EL (cell line): ENCODE measurements around the gene RAB44.
A peak's percentile ranks its signal among the peaks of the same experiment; 100 is the strongest.
"Not testable (repeated sequence)": the region's sequence is repeated elsewhere in the genome, so short reads cannot be mapped to it uniquely, and the experiment has no call there.

Experiments
- DNase-seq: peaks from one replicate; pipeline ENCODE4 v3.0.0-alpha.2; 2016

Gene RAB44

GRCh38 chr6:36688739-36689075 lies 8.9 kb upstream of the RAB44 start:
- peak; percentile 33 for DNase-seq

- no peak for DNase-seq
These were observed 6.6 kb upstream of the RAB44 start for GRCh38 chr6:36691011-36691410.

- no peak for DNase-seq
These were observed 6.0 kb upstream of the RAB44 start for GRCh38 chr6:36691612-36692011.

GRCh38 chr6:36692220-36692619 lies 5.4 kb upstream of the RAB44 start:
- no peak for DNase-seq

DNA sequence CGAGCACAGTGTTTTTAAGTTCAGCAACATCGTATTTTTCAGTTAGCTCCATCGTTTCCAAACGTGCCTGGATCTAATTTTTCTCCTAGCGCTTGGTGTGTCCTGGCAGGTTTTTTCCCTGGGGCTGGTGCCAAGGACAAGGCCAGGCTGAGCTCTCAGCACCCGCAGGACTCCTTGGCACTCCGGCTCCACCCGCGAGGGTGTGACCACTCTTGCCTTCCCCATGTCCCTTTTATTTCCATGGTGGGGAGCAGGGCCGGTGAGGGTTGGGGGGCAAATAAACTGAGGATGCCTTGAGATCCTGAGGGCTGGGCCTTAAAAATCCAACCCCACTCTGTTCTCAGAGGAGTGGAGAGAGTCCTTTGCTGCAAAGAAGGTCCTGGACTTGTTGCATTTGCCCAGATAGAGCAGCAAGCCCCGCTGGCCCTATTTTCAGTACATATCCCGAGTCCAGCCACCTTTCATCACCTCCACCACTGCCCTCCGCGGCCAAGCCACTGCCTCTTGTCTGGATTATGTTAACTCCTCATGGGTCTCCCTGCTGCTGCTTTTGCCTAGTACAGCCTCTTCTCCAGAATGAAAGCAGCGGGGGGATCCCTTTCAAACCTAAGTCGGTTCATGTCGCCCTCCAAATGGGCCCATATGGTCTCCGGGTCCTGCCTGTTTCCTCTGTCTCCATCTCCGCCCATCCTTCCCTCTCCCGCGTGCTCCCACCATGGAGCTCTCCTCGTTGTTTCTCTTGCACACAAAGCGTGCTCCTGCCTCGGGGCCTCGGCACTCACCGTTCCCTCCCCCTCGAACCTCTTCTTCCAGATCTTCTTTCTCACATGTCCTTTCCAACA lies 4.5 kb upstream of the RAB44 start:
- no peak for DNase-seq

DNA sequence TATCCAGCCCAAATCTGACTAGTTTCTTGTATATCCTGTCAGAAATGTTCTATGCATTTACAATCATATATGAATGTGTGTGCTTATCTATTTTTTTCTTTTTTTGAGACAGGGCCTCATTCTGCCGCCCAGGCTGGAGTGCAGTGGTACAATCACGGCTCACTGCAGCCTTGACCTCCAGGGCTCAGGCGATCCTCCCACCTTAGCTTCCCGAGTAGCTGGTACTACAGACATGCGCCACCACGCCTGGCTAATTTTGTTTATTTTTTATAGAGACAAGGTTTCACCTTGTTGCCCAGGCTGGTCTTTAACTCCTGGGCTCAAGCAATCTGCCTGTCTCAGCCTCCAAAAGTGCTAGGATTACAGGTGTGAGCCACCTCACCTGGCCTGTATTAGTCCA lies 3.0 kb upstream of the RAB44 start:
- no peak for DNase-seq

GRCh38 chr6:36695414-36695813 lies 2.2 kb upstream of the RAB44 start:
- DNase-seq = no peak

DNA sequence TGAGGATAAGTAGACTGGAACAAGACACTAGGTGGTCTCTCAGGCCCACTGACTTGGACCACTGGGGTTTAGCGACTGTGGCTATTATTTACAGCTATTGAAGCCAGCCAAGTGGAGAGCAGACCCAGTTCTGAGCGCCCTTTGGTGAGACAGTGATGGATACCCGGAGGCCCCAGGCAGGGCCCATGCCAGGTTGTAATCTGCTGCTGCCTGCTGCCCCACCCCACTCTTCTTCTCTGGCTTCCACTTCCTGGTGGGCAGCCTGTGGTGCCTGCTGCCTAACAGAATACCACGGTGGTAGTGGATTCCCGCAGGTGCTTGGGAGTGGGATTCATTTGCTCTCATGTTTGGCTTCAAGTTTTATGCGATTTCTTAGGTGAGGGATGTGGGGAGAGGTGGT lies 570 bp downstream of the RAB44 start:
- DNase-seq = no peak

GRCh38 chr6:36698871-36699271 lies 1.2 kb downstream of the RAB44 start:
- no peak for DNase-seq

GRCh38 chr6:36699348-36699747 lies 1.7 kb downstream of the RAB44 start:
- no peak for DNase-seq

DNA sequence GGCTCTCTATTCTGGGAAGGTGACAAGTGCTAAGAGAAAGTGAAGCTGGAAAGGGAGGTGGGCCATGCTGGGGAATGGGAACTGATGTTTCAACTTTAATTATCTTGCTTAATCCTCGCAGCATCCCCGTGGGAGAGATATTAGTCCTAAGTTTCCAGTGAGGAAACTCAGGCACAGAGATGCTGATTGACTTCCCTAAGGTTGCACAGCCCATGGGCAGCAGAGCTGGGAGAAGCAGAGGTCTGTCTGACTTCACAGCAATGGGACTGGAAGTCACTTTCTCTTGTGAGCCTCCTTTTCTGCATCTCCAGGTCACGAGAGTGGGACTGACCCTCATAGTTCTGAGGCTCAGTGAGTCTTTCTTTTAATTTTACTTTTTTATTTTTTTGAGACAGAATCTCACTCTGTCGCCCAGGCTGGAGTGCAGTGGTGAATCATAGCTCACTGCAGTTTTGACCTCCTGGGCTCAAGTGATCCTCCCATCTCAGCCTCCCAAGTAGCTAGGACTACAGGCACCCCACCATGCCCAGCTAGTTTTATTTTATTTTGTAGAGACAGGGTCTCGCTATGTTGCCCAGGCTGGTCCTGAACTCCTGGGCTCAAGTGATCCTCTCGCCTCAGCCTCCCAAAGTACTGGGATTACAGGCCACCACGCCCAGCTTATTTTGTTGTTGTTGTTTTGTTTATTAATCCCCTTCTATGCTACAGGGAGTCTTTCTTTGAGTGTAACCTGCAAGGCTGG lies 2.6 kb downstream of the RAB44 start:
- no peak for DNase-seq

DNA sequence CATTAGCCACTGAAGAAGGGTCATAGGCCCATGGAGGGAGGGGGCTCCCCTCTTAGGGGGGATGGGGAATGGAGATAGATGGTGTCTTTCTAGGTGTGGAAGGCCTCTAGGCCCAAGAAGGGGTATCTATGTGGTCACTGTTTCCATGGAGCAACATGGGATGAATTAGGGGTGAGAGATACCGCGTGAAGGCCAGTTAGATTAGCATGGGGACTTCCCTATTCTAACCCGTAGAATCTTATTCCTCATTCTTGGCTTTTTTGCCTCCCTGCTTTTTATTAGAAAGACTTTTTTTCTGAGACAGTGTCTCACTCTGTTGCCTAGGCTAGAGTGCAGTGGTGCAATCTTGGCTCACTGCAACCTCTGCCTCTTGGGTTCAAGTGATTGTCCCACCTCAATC lies 3.2 kb downstream of the RAB44 start:
- DNase-seq = no peak

- DNase-seq = peak; percentile 50
These were observed 3.9 kb downstream of the RAB44 start for GRCh38 chr6:36701401-36701991.

DNA sequence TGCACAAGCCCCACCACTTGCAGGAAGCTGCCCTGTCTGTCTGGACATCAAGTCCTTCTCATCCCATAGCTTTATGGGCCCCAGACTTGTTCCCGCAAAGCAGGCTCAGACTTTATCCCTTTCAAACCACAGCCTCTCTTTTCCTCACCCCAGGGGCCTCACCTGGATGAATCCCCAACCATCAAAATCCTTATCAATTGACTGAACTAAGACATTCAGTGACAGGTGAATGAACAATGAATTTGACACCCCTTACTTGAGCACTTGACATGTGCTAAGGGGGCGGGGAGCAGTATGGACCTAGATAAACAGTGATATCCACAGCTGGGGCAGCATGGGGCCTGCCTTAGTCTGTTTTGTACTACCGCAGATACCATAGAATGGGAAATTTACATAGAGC lies 5.0 kb downstream of the RAB44 start:
- DNase-seq = no peak

GRCh38 chr6:36703081-36703606 lies 5.5 kb downstream of the RAB44 start:
- no peak for DNase-seq

- no peak for DNase-seq
These were observed 6.4 kb downstream of the RAB44 start for GRCh38 chr6:36703982-36704381.

GRCh38 chr6:36704961-36705577 lies 7.4 kb downstream of the RAB44 start:
- DNase-seq = not testable (repeated sequence)

DNA sequence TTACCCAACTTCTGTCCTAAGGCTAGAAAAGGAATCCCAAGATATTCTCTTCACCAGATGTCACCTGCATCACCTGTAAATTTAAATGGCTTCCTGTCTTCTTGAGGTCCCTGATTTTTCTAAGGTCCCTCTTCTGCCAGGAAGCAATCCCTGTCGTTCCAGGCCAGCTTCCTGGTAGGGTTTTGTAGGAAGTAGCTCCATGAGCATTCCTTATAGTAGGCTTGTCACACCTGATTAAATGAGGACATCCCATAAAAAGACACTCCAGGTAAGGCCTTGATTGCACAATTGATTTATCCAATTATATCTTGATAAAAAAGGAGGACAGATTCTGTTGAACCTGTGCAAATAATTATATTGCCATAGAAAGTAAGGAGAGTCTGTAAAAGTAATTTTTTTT lies 8.7 kb downstream of the RAB44 start:
- DNase-seq = no peak

- no peak for DNase-seq
These were observed 15.2 kb downstream of the RAB44 start for GRCh38 chr6:36712816-36713215.

DNA sequence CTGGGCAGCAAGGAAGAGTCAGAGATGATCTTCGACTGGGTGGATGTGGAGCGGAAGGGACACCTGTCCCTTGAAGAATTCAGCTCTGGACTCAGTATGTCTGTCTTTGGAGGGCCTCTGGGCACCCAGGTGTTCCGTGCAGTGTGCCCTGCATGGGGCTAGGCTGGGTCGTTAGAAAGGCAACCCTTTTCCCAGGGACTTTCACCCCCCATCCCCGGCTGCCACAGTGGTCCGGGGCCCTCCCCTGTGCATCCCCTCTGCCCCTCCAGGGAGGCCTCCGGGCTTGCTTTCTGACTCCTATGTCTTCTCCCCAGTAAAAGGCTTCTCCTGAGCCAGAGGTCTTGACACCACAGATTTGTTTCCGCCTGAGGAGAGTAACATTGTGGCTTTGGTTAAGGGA lies 16.2 kb downstream of the RAB44 start:
- no peak for DNase-seq

DNA sequence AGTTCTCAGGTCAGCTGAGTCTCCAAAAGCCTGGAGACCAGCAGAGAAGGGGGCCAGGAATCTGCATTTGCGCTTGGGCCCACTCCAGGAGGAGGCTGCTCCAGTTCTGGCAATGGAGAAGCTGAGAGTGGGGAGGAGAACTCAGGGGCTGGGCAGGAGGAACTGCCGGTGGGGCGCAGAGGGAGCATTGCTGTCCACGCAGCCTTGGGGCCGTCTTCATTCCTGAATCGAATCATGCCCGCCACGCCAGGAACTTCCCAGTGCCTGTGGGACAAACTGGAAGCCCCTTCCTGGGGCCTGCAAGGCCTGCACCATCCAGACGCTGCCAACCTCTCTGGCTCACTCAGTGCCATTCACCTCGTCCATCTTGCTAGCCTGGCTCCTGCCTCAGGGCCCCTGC lies 16.9 kb downstream of the RAB44 start:
- no peak for DNase-seq

GRCh38 chr6:36715469-36715868 lies 17.8 kb downstream of the RAB44 start:
- no peak for DNase-seq

GRCh38 chr6:36716476-36717093 lies 19.0 kb downstream of the RAB44 start:
- DNase-seq = no peak
